Neural progenitor cell (in vitro differentiated cells): ENCODE measurements around the gene SET. TPM values are rescaled to one million over a fixed set of nuclear protein-coding genes. Genes with fewer than 3 reads are reported as not detected.

Experiments
- DNase-seq: peaks from one replicate; pipeline ENCODE4 v3.0.0-alpha.2; 2016; ENCODE audit warnings: low spot score
- H2AFZ ChIP-seq: fragments of 200-600 bp; sonication (generic); replicated peaks from 2 replicates; pipeline ENCODE4 v1.6.1; 2016; ENCODE audit warnings: antibody characterized with exemption
- H3F3A ChIP-seq: fragments of 200-600 bp; sonication (generic); 2 replicates; pipeline ENCODE4 v1.6.1; 2016; ENCODE audit warnings: antibody characterized with exemption, low read depth
- H3K27ac ChIP-seq: fragments of 200-600 bp; sonication (generic); 2 replicates; pipeline ENCODE4 v1.5.1; 2016; ENCODE audit warnings: mild to moderate bottlenecking
- H3K27me3 ChIP-seq: fragments of 200-600 bp; sonication (generic); 2 replicates; pipeline ENCODE4 v1.6.1; 2016; ENCODE audit warnings: mild to moderate bottlenecking, moderate library complexity
- H3K36me3 ChIP-seq: fragments of 200-600 bp; sonication (generic); 2 replicates; pipeline ENCODE4 v1.5.1; 2016
- H3K4me1 ChIP-seq: fragments of 200-600 bp; sonication (generic); 2 replicates; pipeline ENCODE4 v1.6.1; 2016; ENCODE audit warnings: mixed run types
- H3K4me2 ChIP-seq: fragments of 200-600 bp; sonication (generic); 2 replicates; pipeline ENCODE4 v1.6.1; 2016
- H3K4me3 ChIP-seq: fragments of 200-600 bp; sonication (generic); 2 replicates; pipeline ENCODE4 v1.5.1; 2016
- H3K79me2 ChIP-seq: fragments of 200-600 bp; sonication (generic); 2 replicates; pipeline ENCODE4 v1.6.1; 2016; ENCODE audit warnings: low read depth
- H3K9ac ChIP-seq: fragments of 200-600 bp; sonication (generic); 2 replicates; pipeline ENCODE4 v1.6.1; 2016
- H3K9me3 ChIP-seq: fragments of 200-600 bp; sonication (generic); 2 replicates; pipeline ENCODE4 v1.5.1; 2016; ENCODE audit warnings: low read depth
- H4K20me1 ChIP-seq: fragments of 200-600 bp; sonication (generic); 2 replicates; pipeline ENCODE4 v1.6.1; 2016; ENCODE audit warnings: low read depth
- H3K27ac Mint-ChIP-seq: 3 replicates; pipeline ENCODE4 v1.8.0; 2021; ENCODE audit warnings: mixed read lengths
- H3K27me3 Mint-ChIP-seq: 2 replicates; pipeline ENCODE4 v1.8.0; 2022; ENCODE audit warnings: low read depth, mild to moderate bottlenecking, inconsistent platforms, moderate library complexity, mixed read lengths; ENCODE audit not compliant: insufficient read depth
- H3K36me3 Mint-ChIP-seq: 3 replicates; pipeline ENCODE4 v1.8.0; 2021; ENCODE audit warnings: mixed read lengths
- H3K4me1 Mint-ChIP-seq: 3 replicates; pipeline ENCODE4 v1.8.0; 2021; ENCODE audit warnings: mixed read lengths
- H3K4me3 Mint-ChIP-seq: 3 replicates; pipeline ENCODE4 v1.8.0; 2021; ENCODE audit warnings: mild to moderate bottlenecking, moderate library complexity, mixed read lengths
- H3K9me3 Mint-ChIP-seq: 3 replicates; pipeline ENCODE4 v1.8.0; 2020; ENCODE audit warnings: mixed read lengths
- EZH2 ChIP-seq: fragments of 200-600 bp; sonication (generic); IDR thresholded peaks from 2 replicates; pipeline ENCODE4 v1.6.1; 2017; ENCODE audit warnings: antibody characterized with exemption, mild to moderate bottlenecking, moderate library complexity
- EZH2phosphoT487 ChIP-seq: fragments of 200-600 bp; sonication (generic); IDR thresholded peaks from 2 replicates; pipeline ENCODE4 v1.6.1; 2017; ENCODE audit warnings: antibody characterized with exemption
- total RNA-seq: library from RNA; depleted of rRNA; stranded (reverse); fragments of >200 nt; gene quantifications from 2 replicates; pipeline ENCODE4 v1.2.3, GENCODE V29; 2015; ENCODE audit warnings: low replicate concordance
- TF ChIP-seq, protein P1 (sequence below): fragments of 200-600 bp; sonication (generic); IDR thresholded peaks from 2 replicates; pipeline ENCODE4 v1.5.1; 2017; ENCODE audit warnings: antibody characterized with exemption, mild to moderate bottlenecking

Gene SET
- total RNA-seq, 1 donor from 2014 or later: 1,683 TPM

DNA sequence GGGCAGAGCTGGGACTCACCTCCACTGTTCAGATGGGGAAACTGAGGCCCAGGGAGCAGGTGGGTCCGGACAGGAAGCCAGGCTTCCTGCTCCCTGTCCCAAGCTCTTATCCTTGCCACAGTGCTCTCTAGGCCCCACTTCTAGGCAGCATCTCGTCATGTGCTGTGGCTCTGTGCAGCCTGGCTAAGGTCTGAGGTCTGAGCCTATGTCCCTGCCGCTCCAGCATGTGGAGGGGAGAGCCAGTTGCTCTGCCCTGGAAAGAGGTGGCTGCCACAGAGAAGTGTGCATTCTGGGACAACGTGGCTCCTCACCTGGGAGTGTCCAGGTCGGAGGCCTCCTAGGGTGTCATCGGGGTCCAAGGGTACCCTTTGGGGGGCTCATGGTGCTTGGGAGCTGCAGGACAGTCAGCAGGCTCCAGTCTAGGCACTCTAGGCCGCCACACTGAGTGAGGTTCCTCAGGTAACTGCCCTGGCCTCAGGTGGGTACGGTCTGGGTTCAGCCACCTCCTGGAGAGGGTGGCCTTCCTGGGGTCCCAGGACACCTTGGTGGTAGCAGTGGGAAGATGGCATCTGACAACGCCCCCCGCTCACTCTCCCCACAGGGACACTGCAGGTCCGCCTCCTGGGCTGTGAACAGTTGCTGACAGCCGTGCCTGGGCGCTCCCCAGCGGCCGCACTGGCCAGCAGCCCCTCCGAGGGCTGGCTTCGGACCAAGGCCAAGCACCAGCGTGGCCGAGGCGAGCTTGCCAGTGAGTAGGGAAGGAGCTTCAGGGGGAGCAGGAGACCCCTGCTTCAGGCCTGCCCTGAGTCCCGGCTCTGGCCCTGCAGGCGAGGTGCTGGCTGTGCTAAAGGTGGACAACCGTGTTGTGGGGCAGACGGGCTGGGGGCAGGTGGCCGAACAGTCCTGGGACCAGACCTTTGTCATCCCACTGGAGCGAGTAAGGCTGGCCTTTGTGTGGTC lies 23.7 kb downstream of the SET start:
- Histone ChIP-seq H3K9me3 (no peaks in the 10 kb centered on the region), H3K36me3 (no peaks in the 10 kb centered on the region), H3K79me2 (no peaks in the 10 kb centered on the region), H4K20me1 (no peaks in the 10 kb centered on the region), H3F3A (no peaks in the 10 kb centered on the region), H3K9ac (no peak overlapping the region), H3K4me2 (no peak overlapping the region), H3K4me3 (no peak overlapping the region), H3K4me1 (no peaks in the 10 kb centered on the region), H3K27me3 (no peaks in the 10 kb centered on the region), H2AFZ (no peak overlapping the region), H3K27ac (no peak overlapping the region)
- Mint-ChIP-seq H3K27me3 (no peaks in the 10 kb centered on the region), H3K27ac (no peak overlapping the region), H3K4me1 (no peaks in the 10 kb centered on the region), H3K9me3 (no peaks in the 10 kb centered on the region), H3K36me3 (peaks cover 10% of the 10 kb centered on the region), H3K4me3 (no peak overlapping the region)
- no peak for DNase-seq
- no peak for TF ChIP-seq EZH2phosphoT487
- TF ChIP-seq, protein P1, sequence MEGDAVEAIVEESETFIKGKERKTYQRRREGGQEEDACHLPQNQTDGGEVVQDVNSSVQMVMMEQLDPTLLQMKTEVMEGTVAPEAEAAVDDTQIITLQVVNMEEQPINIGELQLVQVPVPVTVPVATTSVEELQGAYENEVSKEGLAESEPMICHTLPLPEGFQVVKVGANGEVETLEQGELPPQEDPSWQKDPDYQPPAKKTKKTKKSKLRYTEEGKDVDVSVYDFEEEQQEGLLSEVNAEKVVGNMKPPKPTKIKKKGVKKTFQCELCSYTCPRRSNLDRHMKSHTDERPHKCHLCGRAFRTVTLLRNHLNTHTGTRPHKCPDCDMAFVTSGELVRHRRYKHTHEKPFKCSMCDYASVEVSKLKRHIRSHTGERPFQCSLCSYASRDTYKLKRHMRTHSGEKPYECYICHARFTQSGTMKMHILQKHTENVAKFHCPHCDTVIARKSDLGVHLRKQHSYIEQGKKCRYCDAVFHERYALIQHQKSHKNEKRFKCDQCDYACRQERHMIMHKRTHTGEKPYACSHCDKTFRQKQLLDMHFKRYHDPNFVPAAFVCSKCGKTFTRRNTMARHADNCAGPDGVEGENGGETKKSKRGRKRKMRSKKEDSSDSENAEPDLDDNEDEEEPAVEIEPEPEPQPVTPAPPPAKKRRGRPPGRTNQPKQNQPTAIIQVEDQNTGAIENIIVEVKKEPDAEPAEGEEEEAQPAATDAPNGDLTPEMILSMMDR: no peak
- no peak for TF ChIP-seq EZH2

DNA sequence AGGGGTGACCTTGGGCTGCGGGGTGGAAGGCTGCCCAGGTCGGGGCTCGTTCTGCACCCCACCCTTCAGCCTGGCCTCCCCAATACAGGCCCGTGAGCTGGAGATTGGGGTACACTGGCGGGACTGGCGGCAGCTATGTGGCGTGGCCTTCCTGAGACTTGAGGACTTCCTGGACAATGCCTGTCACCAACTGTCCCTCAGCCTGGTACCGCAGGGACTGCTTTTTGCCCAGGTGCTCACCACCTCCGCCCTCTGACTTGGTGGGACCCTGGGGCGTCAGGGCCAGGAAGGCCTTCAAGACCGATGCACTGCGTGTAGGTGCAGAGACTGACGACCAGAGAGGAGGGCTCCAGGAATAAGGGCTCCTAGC lies 24.4 kb downstream of the SET start:
- Histone ChIP-seq H3K36me3 (no peaks in the 10 kb centered on the region), H3K4me1 (no peaks in the 10 kb centered on the region), H3K4me3 (no peak overlapping the region), H3K79me2 (no peaks in the 10 kb centered on the region), H3K4me2 (no peak overlapping the region), H4K20me1 (no peaks in the 10 kb centered on the region), H3K27me3 (no peaks in the 10 kb centered on the region), H2AFZ (no peak overlapping the region), H3K9me3 (no peaks in the 10 kb centered on the region), H3K27ac (no peak overlapping the region), H3F3A (no peaks in the 10 kb centered on the region), H3K9ac (no peak overlapping the region)
- Mint-ChIP-seq H3K4me3 (no peak overlapping the region), H3K36me3 (peaks cover 10% of the 10 kb centered on the region), H3K4me1 (no peaks in the 10 kb centered on the region), H3K27me3 (no peaks in the 10 kb centered on the region), H3K9me3 (no peaks in the 10 kb centered on the region), H3K27ac (no peak overlapping the region)
- TF ChIP-seq, protein P1: no peak
- TF ChIP-seq EZH2: no peak
- no peak for TF ChIP-seq EZH2phosphoT487
- no peak for DNase-seq

DNA sequence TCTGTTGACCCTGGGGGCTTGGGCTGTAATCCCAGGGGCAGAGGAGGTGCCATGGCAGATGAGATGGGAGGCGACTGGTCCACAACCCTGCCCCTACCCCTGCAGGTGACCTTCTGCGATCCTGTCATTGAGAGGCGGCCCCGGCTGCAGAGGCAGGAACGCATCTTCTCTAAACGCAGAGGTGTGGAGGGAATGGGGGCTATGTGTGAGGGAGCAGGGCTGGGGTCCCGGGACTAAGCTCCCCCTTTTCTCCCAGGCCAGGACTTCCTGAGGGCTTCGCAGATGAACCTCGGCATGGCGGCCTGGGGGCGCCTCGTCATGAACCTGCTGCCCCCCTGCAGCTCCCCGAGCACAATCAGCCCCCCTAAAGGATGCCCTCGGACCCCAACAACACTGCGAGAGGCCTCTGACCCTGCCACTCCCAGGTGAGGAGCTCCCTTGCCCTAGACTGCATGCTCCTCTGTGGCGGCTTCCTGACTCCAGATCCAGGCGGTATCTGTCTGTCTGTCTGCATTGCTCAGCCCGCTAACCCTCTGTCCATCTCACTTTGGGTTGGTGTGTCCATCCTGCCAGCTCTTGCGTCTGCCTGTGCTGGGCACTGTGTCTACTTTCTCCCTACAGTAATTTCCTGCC lies 25.0 kb downstream of the SET start:
- Histone ChIP-seq H3K9me3 (no peaks in the 10 kb centered on the region), H3K4me3 (no peak overlapping the region), H4K20me1 (no peaks in the 10 kb centered on the region), H3K9ac (no peak overlapping the region), H3F3A (no peaks in the 10 kb centered on the region), H3K36me3 (no peaks in the 10 kb centered on the region), H3K27ac (no peak overlapping the region), H3K4me2 (no peak overlapping the region), H3K4me1 (no peaks in the 10 kb centered on the region), H3K27me3 (no peaks in the 10 kb centered on the region), H2AFZ (no peak overlapping the region), H3K79me2 (no peaks in the 10 kb centered on the region)
- Mint-ChIP-seq H3K9me3 (no peaks in the 10 kb centered on the region), H3K4me3 (no peak overlapping the region), H3K4me1 (no peaks in the 10 kb centered on the region), H3K27ac (no peak overlapping the region), H3K27me3 (no peaks in the 10 kb centered on the region), H3K36me3 (peaks cover 10% of the 10 kb centered on the region)
- DNase-seq: no peak
- TF ChIP-seq, protein P1: no peak
- TF ChIP-seq EZH2 (no peak), EZH2phosphoT487 (no peak)
